LNCaP clone FGC (cell line): ENCODE results near the gene RITA1.

ENCODE experiments used
- DNase-seq: peaks from one replicate; pipeline ENCODE4 v3.0.0-alpha.2; 2011; ENCODE audit warnings: low read depth
- H3K4me3 ChIP-seq: 2 replicates; pipeline ENCODE4 v1.5.1; 2011; ENCODE audit warnings: mild to moderate bottlenecking, low read depth, low read length, control low read depth
- CTCF ChIP-seq: IDR thresholded peaks from 2 replicates; pipeline ENCODE4 v1.5.1; 2012; ENCODE audit warnings: mild to moderate bottlenecking; ENCODE audit not compliant: control insufficient read depth, insufficient read depth; ENCODE audit errors: extremely low read depth

Gene RITA1

GRCh38 chr12:113197518-113198077 is 12.1 kb downstream of the RITA1 start:
- no peak for DNase-seq
- no peak overlapping the region for H3K4me3 ChIP-seq
- no peak for TF ChIP-seq CTCF

GRCh38 chr12:113198296-113198695 is 12.8 kb downstream of the RITA1 start:
- H3K4me3 ChIP-seq = no peak overlapping the region
- TF ChIP-seq CTCF = no peak
- no peak for DNase-seq

- DNase-seq = no peak
- TF ChIP-seq CTCF = no peak
- no peak overlapping the region for H3K4me3 ChIP-seq
These were observed 14.7 kb downstream of the RITA1 start for GRCh38 chr12:113200021-113200797.

- TF ChIP-seq CTCF = no peak
- no peak for DNase-seq
- H3K4me3 ChIP-seq = no peak overlapping the region
These were observed 16.0 kb downstream of the RITA1 start for GRCh38 chr12:113201187-113202177.

- no peak for DNase-seq
- no peak overlapping the region for H3K4me3 ChIP-seq
- TF ChIP-seq CTCF = no peak
These were observed 17.0 kb downstream of the RITA1 start for GRCh38 chr12:113202300-113203075.
